HG03571 (cell line): Measurements from ENCODE around the gene KICS2.
A peak's percentile ranks its signal among the peaks of the same experiment; 100 is the strongest.

Experiments
- ATAC-seq: cut with Tn5 transposase; IDR thresholded peaks from one replicate; pipeline ENCODE4 v1.9.1; 2021; ENCODE audit not compliant: unreplicated experiment

Gene KICS2

DNA sequence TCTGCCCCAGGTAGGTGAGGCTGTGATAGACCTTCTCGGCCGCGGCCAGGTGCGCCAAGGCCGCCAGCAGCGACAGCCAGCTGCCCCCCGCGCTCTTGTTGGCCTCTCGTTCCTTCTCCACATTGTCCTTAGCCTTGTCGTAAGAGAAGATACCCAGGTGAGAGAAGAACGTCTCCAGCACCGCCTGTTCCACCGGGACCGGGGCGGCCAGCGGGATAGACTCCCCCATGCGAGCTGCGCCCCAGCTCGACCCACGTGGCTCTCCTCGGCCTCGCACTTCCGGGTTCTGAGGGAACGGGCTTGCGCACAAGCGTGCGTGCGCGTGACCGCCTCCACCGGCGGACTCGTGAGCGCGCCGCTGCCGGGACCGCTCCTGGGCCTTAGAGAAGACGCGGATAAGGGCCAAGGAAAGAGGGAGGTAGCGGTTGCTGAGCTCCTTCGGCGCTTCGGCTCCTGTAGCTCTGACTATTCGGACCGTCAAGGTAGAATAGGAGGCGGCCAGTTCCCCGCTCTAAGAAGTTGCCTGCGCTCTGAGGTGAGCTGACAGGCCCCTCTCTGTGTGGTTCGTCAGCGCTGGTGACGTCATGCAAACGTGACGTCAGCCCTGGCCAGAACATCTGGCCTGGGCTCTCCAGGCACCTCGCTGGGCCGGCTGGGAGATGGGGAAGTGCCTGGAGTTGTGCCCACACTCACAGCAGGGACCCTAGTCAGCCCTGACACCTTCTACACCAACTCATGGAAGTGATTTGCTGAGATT is at the start of gene KICS2:
Gene KICS2, minus strand, starts transcription at position 288 of the 757 bp plus-strand sequence. Its CDS starts 59 bp downstream, at position 229.
- peak; percentile 95 for ATAC-seq

DNA sequence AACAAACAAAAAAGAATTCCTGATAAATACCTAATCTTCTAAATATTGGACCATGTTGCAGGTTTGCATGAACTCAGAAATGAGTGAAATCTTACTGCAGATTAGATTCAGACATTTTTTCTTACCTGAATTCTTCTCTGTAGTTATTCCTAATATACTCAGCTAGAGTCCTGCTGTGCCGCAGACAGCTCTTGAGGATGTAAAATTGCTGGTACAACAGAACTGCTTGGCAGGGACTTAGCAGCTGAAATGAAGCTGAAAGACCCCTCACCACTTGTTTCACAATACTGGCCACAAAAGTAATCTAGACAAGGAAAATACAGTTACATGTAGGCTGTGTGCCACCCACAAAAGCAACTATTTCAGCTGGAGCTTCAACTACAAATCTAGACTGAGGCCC is 48.3 kb upstream of the KICS2 start:
- ATAC-seq, result no peak

DNA sequence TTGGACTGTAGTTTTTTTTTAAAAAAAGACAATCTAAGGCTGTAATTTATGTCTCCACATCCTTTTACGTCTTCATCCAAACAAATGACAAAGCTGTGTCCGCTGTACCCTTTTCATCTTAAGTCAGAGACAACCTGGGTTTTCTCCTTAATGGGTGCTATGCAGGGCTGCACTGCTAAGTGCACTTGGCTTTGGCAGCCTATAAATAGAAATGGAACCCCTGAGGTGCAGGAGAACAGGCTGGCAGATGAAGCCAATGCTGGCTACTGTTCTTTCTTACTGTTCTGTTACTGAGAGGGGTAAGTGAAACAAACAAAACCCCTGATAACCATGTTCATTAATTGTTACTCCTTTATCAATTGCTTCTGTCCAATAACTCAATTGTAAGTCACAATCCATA is 47.1 kb upstream of the KICS2 start:
- ATAC-seq, result no peak

DNA sequence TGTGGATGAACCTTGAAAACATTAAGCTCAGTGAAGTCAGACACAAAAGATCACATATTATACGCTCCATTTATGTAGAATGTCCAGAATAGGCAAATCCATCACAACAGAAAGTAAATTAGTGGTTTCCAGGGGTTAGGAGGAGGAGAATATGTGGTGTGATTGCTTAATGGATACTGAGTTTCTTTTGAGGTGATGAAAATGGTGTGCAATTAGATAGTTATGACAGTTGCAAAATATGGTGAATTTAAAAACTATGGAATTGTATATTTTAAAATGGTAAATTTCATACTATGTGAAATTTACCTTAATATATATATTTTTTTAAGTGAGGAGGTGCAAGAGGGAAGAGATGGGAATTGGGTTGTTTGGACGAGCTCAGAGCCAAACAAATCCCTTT is 46.3 kb upstream of the KICS2 start:
- ATAC-seq, result no peak

DNA sequence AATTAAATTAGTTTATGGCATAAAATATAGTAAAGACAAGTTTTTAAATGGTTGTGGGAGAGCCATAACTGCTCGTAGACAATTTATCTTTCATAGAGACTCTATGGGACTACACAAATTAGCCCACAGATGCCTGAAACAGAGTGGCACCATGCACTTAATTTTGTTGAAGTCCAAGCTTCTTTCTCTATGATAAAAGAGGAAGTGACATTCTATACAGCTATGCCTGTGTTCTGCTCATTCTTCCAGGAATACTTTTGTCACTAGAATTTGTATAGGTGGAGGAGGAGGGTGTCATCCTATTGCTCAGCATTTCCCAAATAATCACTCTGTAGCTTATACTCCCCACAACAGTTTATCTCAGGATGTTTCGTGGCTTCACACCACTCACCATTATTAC is 43.7 kb upstream of the KICS2 start:
- ATAC-seq, result no peak

DNA sequence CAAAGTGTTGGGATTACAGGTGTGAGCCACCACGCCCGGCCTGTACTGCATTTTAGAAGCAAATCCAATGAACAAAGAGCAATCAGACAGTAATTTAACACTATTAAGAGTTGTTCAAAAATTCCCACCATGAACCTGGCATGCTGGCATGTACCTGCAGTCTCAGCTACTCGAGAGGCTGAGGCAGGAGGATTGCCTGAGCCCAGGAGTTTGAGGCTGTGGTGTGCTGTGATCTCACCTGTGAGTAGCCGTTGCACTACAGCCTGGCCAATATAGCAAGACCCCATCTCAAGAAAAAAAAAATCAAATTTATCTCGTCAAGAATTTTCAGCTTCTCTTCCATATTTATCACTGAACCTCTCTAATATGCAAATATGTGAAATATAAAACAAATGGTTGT is 39.7 kb upstream of the KICS2 start:
- no peak for ATAC-seq

DNA sequence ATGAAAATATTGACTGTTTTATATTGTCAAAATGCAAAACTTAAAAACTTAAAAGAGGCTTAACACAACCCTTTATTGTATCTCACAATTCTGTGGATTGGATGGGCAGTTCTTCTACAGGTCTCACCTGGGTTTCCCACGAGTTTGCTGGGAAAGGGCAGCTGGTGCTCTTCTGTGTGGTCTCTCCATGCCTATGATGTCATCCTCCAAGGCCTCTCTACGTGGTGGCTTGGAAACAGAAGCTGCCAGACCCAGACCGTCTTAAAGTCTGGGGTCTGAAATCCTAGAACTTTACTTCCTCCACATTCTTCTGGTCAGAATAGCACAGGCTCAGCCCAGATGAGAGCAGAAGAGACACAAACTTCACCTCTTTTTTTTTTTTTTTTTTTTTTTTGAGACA is 36.5 kb upstream of the KICS2 start:
- no peak for ATAC-seq

DNA sequence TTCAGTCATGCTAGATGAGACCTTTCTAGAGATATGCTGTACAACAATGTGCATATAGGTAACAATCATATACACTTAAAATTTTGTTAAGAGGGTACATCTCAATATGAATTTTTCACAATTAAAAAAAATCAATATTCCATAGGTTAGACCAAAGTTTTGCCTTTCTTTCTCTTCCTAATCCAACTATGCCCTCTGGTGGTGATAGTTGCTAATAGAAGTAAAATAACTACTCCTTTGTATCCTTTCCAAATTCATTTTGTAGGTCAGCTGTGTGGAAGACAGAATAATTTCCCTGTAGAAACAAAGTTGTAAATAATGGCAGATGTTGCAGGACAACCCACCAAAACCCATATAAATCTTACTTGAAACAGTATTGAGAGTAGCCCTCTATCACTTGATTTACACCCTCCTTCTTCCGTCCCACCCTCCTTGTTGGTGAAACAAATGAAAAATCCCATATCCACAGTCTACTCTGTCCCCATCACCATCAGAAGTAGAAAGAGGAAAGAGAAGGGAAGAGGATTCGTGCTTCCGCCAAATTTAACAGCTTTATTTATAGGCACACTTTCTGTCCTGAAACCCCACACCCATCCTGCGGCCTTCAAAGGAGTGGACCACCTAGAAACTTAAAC is 34.2 kb upstream of the KICS2 start:
- ATAC-seq, result no peak

DNA sequence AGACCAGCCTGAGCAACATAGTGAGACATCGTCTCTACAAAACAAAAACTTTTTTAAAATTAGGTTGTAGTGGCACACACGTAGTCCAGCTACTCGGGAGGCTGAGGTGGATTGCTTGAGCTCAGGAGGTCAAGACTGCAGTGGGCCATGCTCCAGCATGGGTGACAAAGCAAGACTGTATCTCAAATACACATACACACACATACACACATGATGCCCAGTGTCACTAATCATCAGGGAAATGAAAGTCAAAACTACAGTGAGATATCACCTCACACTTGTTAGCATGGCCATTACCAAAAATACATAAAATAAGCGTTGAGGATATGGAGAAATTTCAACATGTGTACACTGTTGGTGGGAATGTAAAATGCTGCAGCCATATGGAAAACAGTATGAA is 33.2 kb upstream of the KICS2 start:
- no peak for ATAC-seq

DNA sequence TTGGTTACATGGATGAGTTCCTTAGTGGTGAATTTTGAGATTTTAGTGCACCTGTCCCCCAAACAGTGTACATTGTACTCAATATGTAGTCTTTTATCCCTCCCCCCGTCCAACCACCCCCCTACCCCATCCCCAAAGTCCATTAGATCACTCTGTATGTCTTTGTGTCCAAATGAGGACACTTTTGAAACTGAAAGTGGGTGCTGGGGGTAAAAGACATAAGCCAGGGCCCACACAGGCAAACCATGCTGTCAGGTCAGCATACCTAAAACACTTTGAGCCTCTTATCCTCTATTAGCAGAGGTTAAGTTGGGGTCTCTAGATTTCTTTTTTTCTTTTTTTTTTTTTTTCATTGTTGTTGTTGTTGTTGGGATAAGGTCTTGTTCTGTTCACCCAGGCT is 31.3 kb upstream of the KICS2 start:
- ATAC-seq, result no peak

DNA sequence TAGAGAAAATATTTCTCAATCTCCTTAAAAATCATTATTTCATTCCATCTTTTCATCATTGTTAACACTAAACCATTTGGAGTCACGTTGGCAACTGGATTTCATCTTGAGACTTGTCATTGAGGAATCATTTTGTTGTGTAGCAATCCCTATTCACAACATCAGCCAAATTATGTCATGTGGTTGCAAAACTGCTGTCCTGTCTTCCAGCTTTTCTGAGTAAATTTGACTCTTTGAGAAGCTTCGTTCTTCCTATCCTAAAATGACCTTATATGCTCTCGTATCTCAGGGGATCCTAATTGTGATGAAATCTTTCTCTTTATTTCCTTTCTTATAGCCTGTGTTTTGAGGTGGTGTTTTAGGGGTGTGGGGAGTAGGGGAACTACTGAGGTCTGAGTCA is 30.6 kb upstream of the KICS2 start:
- ATAC-seq, result no peak

DNA sequence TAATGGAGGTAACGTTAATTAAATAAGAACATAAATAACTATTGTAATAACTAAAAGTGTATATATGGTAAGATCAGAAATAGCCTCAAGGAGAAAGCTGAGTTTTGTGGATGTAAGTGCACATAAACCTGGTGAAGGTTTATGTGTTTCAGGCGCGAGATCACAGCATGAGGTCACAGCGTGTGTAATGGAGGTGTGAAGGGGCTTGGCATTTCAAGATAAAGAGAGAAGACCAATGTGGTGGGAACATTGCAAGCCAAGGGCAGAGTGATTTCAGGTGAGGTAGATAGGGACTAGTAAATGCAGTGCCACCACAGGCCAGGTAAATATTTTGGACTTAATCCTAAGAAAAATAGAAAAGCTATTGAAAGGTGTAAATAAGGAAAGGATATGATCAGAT is 21.7 kb upstream of the KICS2 start:
- no peak for ATAC-seq

DNA sequence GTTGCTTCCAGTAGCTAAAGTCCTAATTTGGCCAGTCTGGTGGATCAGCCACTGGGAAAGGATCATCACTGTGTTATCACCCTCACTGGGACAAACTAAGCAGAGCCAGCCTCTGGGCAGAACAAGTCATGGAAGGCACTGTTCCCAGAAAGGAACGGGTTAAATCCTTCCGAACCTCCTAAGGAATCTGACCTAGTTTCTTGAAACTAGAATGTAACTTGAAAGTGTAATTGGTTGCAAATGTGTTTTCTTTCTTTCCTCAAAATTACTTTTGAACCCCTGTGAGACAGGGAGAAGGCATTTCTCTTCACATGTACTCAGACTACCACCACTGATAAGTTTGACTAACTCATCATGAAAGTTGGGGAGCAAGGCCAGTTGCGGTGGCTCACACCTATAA is 18.7 kb upstream of the KICS2 start:
- ATAC-seq, result no peak

DNA sequence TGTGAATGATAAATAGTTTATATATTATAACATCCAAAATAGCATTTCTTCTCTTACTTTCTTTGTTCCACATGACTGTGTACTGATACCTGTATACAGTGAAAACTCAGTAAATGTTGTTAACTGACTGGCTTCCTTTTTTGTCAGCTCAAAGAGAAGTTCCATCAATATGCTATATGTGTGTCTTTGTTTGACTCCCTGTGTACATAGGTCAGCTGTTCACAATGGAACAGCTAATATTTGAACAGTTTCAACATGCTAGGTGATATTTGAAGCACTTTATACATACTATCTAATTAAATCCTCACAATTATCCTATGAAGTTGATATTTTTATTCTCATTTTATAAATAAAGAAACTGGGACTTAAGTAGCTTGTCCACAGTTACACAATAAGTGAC is 15.3 kb upstream of the KICS2 start:
- no peak for ATAC-seq

DNA sequence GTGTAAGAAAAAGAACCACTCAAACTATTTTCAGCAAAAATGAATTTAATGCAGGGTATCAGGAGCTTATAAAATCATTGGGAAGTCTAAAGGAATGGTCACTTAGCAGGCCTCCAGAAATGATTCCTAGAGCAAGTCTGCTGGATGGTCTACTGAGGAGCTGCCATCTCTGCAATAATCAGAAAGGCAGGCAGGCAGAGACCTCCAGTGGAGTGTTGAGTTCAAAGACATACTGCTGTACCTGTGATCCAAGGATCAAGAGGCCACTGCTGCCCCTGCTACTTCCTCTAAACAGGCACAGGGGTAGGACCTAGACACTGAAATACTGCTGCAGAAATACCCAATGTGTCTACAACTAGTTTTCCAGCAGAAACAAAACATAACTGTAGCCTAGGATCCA is 14.5 kb upstream of the KICS2 start:
- ATAC-seq, result no peak

DNA sequence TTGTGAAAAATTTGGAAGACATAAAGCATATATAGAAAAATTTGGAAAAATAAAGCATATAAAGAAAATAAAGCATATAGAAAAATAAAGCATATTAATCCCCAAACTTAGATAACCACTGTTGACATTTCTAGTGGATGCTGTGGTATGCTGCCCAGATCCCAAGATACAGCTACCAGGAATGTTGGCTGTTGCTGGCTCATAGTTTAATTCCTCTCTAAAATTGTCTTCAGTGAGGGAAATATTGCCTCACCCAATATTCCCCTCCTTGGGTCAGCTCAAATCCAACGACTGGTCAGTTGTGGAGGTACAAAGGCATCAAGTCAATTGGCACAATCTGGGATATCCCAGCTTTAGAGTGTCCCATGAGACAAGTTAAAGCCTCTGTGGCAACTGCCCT is 10.1 kb upstream of the KICS2 start:
- ATAC-seq, result no peak

DNA sequence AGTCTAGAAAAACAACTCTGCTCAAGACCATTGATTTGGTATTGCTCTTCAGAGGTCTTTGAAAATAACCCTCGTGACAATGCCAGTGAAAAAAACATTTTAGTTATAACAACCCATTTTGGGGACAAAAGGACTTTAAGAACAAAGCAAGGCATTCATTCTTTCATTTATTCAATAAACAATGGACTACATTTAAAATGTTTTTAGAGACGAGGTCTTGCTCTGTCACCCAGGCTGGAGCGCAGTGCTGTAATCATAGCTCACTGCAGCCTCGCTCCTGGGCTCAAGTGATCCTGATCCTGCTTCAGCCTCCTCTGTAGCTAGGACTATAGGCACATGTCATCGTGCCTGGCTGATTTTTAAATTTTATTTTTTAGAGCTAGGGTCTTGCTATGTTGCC is 7.7 kb upstream of the KICS2 start:
- no peak for ATAC-seq

DNA sequence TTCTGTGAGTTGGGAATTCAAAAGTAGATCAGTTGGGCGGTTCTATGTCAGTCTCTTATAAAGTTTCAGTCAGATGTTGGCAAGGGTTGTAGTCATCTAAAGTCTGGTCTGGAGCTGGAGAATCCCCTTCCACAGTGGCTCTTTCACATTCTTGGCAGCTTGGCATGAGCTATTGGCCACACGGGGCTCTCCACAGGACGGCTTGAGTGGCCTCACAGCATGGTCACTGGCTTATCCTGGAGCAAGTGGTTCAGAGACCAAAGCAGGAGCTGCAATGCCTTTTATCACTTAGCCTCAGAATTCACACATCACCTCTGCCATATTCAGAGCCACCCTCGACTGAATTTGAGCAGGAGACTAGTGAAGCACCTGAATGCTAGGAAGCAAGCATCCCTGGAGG is 7.1 kb upstream of the KICS2 start:
- no peak for ATAC-seq

DNA sequence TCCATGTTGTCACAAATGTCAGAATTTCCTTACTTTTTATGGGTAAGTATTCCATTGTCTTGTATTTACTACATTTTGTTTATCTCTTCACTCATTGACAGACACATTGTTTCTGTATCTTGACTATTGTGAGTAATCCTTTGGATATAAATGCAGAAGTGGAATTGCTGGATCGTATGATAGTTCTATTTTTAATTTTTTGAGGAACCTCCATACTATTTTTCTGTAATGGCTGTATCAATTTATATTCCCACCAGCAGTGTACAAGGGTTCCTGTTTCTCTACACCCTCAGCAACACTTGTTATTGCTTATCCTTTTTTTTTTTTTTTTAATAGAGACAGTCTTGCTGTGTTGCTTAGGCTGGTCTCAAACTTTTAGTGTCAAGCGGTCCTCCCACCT is 3.5 kb upstream of the KICS2 start:
- no peak for ATAC-seq

DNA sequence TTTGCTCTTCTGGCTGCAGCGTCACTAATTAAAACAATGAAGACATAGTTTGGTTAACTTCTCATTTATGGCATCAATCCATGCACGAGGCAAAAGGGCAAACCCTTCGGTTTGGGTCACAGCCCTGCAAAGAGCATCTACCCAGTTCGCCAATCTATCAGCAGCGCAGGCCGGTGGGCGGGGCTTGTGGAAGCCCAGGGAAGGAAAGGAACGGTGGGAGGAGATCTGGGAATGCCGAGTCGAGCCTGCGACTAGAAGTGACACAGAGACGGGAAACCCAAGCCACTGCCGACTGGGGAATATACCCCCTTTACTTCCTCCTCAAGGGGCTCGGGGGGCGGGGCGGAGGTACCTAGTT is 466 bp downstream of the KICS2 start:
- peak; percentile 26 for ATAC-seq

DNA sequence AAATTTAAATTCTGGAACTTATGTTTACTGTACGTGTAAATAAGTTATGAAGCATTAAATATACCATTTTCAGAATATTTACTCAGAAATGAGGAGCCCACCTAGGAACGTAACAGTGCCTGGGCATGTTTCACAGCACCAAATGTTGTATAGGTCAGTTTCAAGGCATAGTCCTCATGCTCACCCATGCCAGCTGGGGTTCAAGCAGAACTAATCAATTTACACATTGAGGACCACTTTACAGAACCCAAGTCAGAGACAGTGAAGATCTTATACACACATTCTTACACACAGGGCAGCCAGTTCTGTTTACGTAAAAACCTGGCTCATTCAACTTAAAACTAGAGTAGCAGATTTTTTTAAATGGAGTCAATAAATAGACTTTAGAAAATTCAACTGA is 2.0 kb downstream of the KICS2 start:
- ATAC-seq, result no peak

DNA sequence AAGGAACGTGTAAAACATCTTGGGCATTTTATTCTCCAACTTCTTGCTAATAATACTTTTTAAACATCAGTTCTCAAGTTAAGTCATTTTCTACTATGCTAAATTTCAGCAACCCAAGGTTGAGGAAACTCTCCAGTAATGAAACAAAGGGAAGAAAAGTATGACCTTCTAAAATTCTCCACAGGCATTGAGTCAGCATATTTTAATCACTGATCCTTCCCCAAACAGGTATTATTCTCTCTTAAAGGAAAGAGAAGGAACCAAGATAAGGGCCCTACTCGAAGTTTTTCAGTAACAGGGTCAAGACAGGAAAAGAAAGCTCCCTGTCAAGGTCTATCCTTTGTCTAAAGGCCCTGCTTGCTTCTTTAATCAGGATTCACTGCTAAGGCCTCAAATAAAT is 3.0 kb downstream of the KICS2 start:
- ATAC-seq, result no peak

DNA sequence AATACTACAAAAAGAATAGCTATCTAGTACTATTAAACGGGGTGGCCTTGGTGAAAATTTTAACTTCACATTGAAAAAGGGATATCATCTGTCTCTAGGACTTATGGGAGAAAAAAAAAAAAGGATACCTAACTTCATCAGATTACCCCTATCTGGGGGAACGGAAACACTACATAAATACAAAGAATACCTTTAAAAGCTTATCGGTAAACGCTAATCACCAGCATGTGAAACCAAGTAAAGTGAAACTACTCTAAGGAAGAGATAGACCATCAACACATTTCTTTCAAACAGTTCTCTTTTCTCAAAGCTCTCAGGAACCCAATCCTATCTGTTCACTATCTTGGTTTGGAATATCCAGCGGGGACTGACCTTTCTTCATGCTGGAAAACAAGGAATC is 3.5 kb downstream of the KICS2 start:
- ATAC-seq, result no peak
